MM.1S (cell line): ENCODE measurements around the gene MRPS15.

ENCODE experiments used
- EZH2 ChIP-seq: fragments of 300-600 bp; sonication (generic); optimal IDR thresholded peaks from 2 replicates; pipeline ENCODE3; 2017; ENCODE audit warnings: low read depth, mild to moderate bottlenecking, antibody characterized with exemption, low read length, mixed read lengths
- EZH2phosphoT487 ChIP-seq: fragments of 300-600 bp; sonication (generic); IDR thresholded peaks from 2 replicates; pipeline ENCODE4 v1.6.1; 2018; ENCODE audit warnings: antibody characterized with exemption, low read length
- TF ChIP-seq, protein P1 (sequence below): fragments of 300-600 bp; sonication (generic); IDR thresholded peaks from 2 replicates; pipeline ENCODE4 v1.5.1; 2016; ENCODE audit warnings: antibody characterized with exemption, low read length, mixed read lengths

- TF ChIP-seq, protein P1, sequence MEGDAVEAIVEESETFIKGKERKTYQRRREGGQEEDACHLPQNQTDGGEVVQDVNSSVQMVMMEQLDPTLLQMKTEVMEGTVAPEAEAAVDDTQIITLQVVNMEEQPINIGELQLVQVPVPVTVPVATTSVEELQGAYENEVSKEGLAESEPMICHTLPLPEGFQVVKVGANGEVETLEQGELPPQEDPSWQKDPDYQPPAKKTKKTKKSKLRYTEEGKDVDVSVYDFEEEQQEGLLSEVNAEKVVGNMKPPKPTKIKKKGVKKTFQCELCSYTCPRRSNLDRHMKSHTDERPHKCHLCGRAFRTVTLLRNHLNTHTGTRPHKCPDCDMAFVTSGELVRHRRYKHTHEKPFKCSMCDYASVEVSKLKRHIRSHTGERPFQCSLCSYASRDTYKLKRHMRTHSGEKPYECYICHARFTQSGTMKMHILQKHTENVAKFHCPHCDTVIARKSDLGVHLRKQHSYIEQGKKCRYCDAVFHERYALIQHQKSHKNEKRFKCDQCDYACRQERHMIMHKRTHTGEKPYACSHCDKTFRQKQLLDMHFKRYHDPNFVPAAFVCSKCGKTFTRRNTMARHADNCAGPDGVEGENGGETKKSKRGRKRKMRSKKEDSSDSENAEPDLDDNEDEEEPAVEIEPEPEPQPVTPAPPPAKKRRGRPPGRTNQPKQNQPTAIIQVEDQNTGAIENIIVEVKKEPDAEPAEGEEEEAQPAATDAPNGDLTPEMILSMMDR, result no peak
- TF ChIP-seq EZH2, result no peak
- no peak for TF ChIP-seq EZH2phosphoT487
These were observed 22.5 kb upstream of the MRPS15 start for GRCh38 chr1:36486439-36487335.
